Measurements from ENCODE around the gene PIK3R1.

Gene PIK3R1

DNA sequence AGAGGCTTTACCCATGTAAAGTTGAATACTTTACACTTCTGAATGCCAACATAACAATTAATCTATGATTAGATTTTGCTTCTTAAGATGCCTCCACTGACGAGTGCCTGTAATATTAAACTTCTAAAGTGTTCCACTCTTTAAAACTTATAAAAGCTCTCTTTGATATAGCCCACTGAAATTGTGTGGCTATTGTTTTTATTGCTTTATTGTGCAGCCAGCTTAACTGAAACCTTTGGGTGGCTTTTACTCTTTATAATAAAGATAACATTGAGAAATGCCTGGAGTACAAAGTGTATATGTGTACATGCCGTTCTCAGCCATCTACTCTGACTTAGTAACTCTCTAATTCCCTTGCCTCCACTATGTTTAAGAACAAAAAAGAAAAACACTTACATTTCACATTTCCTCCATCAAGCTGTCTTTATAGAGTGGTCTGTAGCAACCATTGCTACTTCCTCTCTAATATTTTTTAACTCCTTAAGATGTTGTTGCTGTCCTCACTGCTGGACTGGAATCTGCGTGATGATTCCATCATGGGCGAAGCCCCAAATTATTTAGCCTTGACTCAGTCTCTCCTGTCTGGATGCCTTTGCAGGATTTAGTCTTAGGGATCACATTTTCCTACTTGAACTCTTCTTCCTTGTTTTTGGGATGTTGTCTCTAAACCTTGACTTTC is 9.1 kb downstream of the PIK3R1 start:
- Histone ChIP-seq H3K4me3 (ENCODE audit: low read depth, low read length) (no peak overlapping the region), H3K36me3 (replicated peaks) (peaks cover 4% of the 10 kb centered on the region), H3K27ac (no peak overlapping the region), H3K27me3 (replicated peaks) (no peaks in the 10 kb centered on the region)
- no peak for DNase-seq
- in situ Hi-C loops (cut with HindIII; ENCODE audit: low pct_ligation_motif_present, low sequenced_read_pairs): no loop called here
- TF ChIP-seq, protein P1, sequence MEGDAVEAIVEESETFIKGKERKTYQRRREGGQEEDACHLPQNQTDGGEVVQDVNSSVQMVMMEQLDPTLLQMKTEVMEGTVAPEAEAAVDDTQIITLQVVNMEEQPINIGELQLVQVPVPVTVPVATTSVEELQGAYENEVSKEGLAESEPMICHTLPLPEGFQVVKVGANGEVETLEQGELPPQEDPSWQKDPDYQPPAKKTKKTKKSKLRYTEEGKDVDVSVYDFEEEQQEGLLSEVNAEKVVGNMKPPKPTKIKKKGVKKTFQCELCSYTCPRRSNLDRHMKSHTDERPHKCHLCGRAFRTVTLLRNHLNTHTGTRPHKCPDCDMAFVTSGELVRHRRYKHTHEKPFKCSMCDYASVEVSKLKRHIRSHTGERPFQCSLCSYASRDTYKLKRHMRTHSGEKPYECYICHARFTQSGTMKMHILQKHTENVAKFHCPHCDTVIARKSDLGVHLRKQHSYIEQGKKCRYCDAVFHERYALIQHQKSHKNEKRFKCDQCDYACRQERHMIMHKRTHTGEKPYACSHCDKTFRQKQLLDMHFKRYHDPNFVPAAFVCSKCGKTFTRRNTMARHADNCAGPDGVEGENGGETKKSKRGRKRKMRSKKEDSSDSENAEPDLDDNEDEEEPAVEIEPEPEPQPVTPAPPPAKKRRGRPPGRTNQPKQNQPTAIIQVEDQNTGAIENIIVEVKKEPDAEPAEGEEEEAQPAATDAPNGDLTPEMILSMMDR (IDR thresholded peaks at IDR 0.05; ENCODE audit: low read depth, low read length, missing control alignments): no peak

GRCh38 chr5:68225188-68225910 is 9.8 kb downstream of the PIK3R1 start:
- no peaks in the 10 kb centered on the region for H3K27me3 ChIP-seq (replicated peaks)
- no peak overlapping the region for H3K4me3 ChIP-seq (ENCODE audit: low read depth, low read length)
- TF ChIP-seq, protein P1 (IDR thresholded peaks at IDR 0.05; ENCODE audit: low read depth, low read length, missing control alignments): no peak
- in situ Hi-C loops (cut with HindIII; ENCODE audit: low pct_ligation_motif_present, low sequenced_read_pairs): no loop called here
- H3K27ac ChIP-seq: peak overlapping the region; percentile 50
- DNase-seq: peak; percentile 84
- H3K36me3 ChIP-seq (replicated peaks): peaks cover 4% of the 10 kb centered on the region

DNA sequence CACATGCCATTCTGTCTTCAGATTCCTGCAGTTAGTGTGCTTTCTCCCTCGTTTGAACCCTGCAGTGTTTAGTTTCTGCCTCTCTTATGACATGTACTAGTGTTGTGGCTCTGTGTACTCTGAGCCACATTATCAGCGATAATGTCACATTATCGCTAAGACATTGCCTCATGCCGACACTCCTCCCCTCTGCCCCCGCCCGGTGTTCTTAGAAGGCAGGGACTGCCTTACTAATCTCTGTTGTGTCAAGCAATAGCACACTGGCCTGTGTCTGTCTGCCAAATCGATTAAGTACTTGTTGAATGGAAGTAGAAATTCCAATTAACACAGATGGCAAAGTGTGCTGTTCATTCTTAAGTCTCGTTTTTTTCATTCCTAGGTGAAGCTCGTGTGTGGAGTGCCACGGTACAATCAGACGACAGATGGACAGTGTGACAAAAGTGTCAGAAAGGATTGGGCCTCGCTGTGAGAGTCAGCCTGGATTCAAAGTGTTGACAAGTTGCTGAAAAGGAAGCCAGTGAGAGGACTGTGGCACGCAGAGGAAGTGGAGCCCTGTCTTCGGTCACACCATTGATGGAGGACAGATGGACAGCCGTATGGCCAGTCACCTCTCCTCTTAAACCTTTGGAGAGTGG is 10.5 kb downstream of the PIK3R1 start:
- in situ Hi-C loops (cut with HindIII; ENCODE audit: low pct_ligation_motif_present, low sequenced_read_pairs): no loop called here
- H3K4me3 ChIP-seq (ENCODE audit: low read depth, low read length): no peak overlapping the region
- H3K36me3 ChIP-seq (replicated peaks): peaks cover 4% of the 10 kb centered on the region
- no peaks in the 10 kb centered on the region for H3K27me3 ChIP-seq (replicated peaks)
- TF ChIP-seq, protein P1 (IDR thresholded peaks at IDR 0.05; ENCODE audit: low read depth, low read length, missing control alignments): no peak
- H3K27ac ChIP-seq: no peak overlapping the region
- DNase-seq: no peak

GRCh38 chr5:68226546-68227073 is 11.1 kb downstream of the PIK3R1 start:
- H3K4me3 ChIP-seq (ENCODE audit: low read depth, low read length): no peak overlapping the region
- TF ChIP-seq, protein P1 (IDR thresholded peaks at IDR 0.05; ENCODE audit: low read depth, low read length, missing control alignments): no peak
- no peak overlapping the region for H3K27ac ChIP-seq
- in situ Hi-C loops (cut with HindIII; ENCODE audit: low pct_ligation_motif_present, low sequenced_read_pairs): no loop called here
- H3K36me3 ChIP-seq (replicated peaks): peaks cover 4% of the 10 kb centered on the region
- H3K27me3 ChIP-seq (replicated peaks): no peaks in the 10 kb centered on the region
- DNase-seq: no peak

GRCh38 chr5:68227532-68228160 is 12.1 kb downstream of the PIK3R1 start:
- in situ Hi-C loops (cut with HindIII; ENCODE audit: low pct_ligation_motif_present, low sequenced_read_pairs): no loop called here
- H3K36me3 ChIP-seq (replicated peaks): peaks cover 4% of the 10 kb centered on the region
- TF ChIP-seq, protein P1 (IDR thresholded peaks at IDR 0.05; ENCODE audit: low read depth, low read length, missing control alignments): no peak

More at GRCh38 chr5:68227532-68228160, 12.1 kb downstream of the PIK3R1 start:
- Histone ChIP-seq H3K27ac (no peak overlapping the region), H3K4me3 (ENCODE audit: low read depth, low read length) (no peak overlapping the region), H3K27me3 (replicated peaks) (no peaks in the 10 kb centered on the region)
- DNase-seq: no peak

Measured in brain microvascular endothelial cell (primary cell).